Skin of body (tissue), 2 donors: ENCODE measurements around the gene ADGRF5. TPM values are rescaled to one million over a fixed set of nuclear protein-coding genes. Genes with fewer than 3 reads are reported as not detected.

Experiments used
- DNase-seq: peaks from one replicate; lab custom pipeline; 2025; lab: John Stamatoyannopoulos, UW
- total RNA-seq: library from RNA; depleted of rRNA; stranded (reverse); fragments of >200 nt; gene quantifications from one replicate; pipeline ENCODE4 v1.2.3, GENCODE V29; 2014

The ADGRF5 gene
- 24.4 TPM for total RNA-seq

- DNase-seq, result no peak
Measured at GRCh38 chr6:46921731-46922130, at the start of gene ADGRF5. Gene ADGRF5, minus strand, starts transcription at chr6:46921938. Its CDS starts 15,176 bp downstream, at chr6:46906762.

GRCh38 chr6:46969206-46969605 is 47.5 kb upstream of the ADGRF5 start:
- no peak for DNase-seq

- no peak for DNase-seq
Measured at GRCh38 chr6:46967826-46968349, 46.1 kb upstream of the ADGRF5 start.

GRCh38 chr6:46964716-46965519 is 43.2 kb upstream of the ADGRF5 start:
- no peak for DNase-seq

GRCh38 chr6:46963626-46964025 is 41.9 kb upstream of the ADGRF5 start:
- no peak for DNase-seq

GRCh38 chr6:46963039-46963438 is 41.3 kb upstream of the ADGRF5 start:
- DNase-seq, result no peak

GRCh38 chr6:46961711-46962110 is 40.0 kb upstream of the ADGRF5 start:
- DNase-seq, result no peak

- DNase-seq, result no peak
Measured at GRCh38 chr6:46961232-46961631, 39.5 kb upstream of the ADGRF5 start.

GRCh38 chr6:46959419-46959818 is 37.7 kb upstream of the ADGRF5 start:
- no peak for DNase-seq

GRCh38 chr6:46956409-46956808 is 34.7 kb upstream of the ADGRF5 start:
- DNase-seq, result no peak

- DNase-seq, result no peak
Measured at GRCh38 chr6:46954837-46955451, 33.2 kb upstream of the ADGRF5 start.

GRCh38 chr6:46953921-46954320 is 32.2 kb upstream of the ADGRF5 start:
- no peak for DNase-seq

GRCh38 chr6:46949632-46950280 is 28.0 kb upstream of the ADGRF5 start:
- no peak for DNase-seq

- peak; percentile 48 for DNase-seq
Measured at GRCh38 chr6:46948699-46949098, 27.0 kb upstream of the ADGRF5 start.

GRCh38 chr6:46947497-46947896 is 25.8 kb upstream of the ADGRF5 start:
- no peak for DNase-seq

- no peak for DNase-seq
Measured at GRCh38 chr6:46940433-46941226, 18.9 kb upstream of the ADGRF5 start.

GRCh38 chr6:46937642-46938041 is 15.9 kb upstream of the ADGRF5 start:
- no peak for DNase-seq

GRCh38 chr6:46935687-46936086 is 13.9 kb upstream of the ADGRF5 start:
- DNase-seq, result peak; percentile 18

GRCh38 chr6:46933751-46934150 is 12.0 kb upstream of the ADGRF5 start:
- no peak for DNase-seq

GRCh38 chr6:46932526-46933319 is 11.0 kb upstream of the ADGRF5 start:
- no peak for DNase-seq

- no peak for DNase-seq
Measured at GRCh38 chr6:46931416-46931815, 9.7 kb upstream of the ADGRF5 start.
